ENCODE results near the gene RBM18.

RBM18 gene

GRCh38 chr9:122268041-122268814 lies 3.6 kb upstream of the RBM18 start:
- no peaks in the 10 kb centered on the region for H3K27me3 Mint-ChIP-seq

GRCh38 chr9:122265149-122265915 lies 692 bp upstream of the RBM18 start:
- H3K4me3 Mint-ChIP-seq: peak overlapping the region; percentile 98
- no peaks in the 10 kb centered on the region for H3K27me3 Mint-ChIP-seq
- peaks cover 44% of the 10 kb centered on the region for H3K4me1 Mint-ChIP-seq
- peak; percentile 74 for ATAC-seq
- H3K27ac Mint-ChIP-seq: peak overlapping the region; percentile 99
- H3K9me3 Mint-ChIP-seq: no peaks in the 10 kb centered on the region
- H3K36me3 Mint-ChIP-seq: peaks cover 18% of the 10 kb centered on the region

More at GRCh38 chr9:122268041-122268814, 3.6 kb upstream of the RBM18 start:
- ATAC-seq: no peak
- Mint-ChIP-seq H3K36me3 (peaks cover 18% of the 10 kb centered on the region), H3K9me3 (no peaks in the 10 kb centered on the region), H3K4me1 (peaks cover 41% of the 10 kb centered on the region), H3K4me3 (no peak overlapping the region), H3K27ac (no peak overlapping the region)

- H3K27ac Mint-ChIP-seq: peak overlapping the region; percentile 99
- H3K27me3 Mint-ChIP-seq: no peaks in the 10 kb centered on the region
- H3K36me3 Mint-ChIP-seq: peaks cover 30% of the 10 kb centered on the region
- ATAC-seq: no peak
- H3K9me3 Mint-ChIP-seq: no peaks in the 10 kb centered on the region
- peaks cover 44% of the 10 kb centered on the region for H3K4me1 Mint-ChIP-seq
- H3K4me3 Mint-ChIP-seq: peak overlapping the region; percentile 98
These were observed 816 bp downstream of the RBM18 start for GRCh38 chr9:122263699-122264349.

GRCh38 chr9:122262073-122262472 lies 2.6 kb downstream of the RBM18 start:
- no peak for ATAC-seq
- Mint-ChIP-seq H3K36me3 (peaks cover 40% of the 10 kb centered on the region), H3K4me3 (no peak overlapping the region), H3K27me3 (no peaks in the 10 kb centered on the region), H3K4me1 (peaks cover 44% of the 10 kb centered on the region), H3K9me3 (no peaks in the 10 kb centered on the region), H3K27ac (no peak overlapping the region)

GRCh38 chr9:122261469-122261881 lies 3.2 kb downstream of the RBM18 start:
- Mint-ChIP-seq H3K27ac (no peak overlapping the region), H3K36me3 (peaks cover 40% of the 10 kb centered on the region), H3K4me3 (no peak overlapping the region), H3K27me3 (no peaks in the 10 kb centered on the region), H3K4me1 (peaks cover 43% of the 10 kb centered on the region), H3K9me3 (no peaks in the 10 kb centered on the region)
- ATAC-seq: no peak

DNA sequence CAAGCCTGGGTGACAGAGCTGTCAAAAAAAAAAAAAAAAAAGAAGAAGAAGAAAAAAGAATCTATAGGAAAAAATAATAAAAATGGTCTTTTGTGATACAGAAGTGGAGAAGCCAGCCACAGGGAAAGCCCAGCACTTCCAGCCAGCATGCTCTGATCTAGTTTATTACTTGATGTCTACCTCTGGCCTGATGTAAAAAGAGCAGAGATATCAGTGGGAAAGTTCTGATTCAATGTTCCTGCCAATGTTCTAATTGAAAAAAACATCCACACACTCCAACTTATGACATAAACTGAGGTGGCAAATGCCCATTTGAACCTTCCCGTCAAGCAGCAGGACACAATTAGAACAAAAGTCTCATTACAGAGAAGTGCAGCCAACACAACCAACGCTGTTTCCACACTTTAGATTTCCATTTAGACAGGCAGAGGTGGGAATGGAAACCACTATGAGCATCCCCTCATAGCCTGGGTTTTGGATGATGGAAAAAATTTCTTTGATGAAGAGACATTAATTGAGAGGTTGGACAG lies 5.7 kb downstream of the RBM18 start:
- Mint-ChIP-seq H3K4me3 (no peak overlapping the region), H3K27ac (no peak overlapping the region), H3K9me3 (no peaks in the 10 kb centered on the region), H3K36me3 (peaks cover 52% of the 10 kb centered on the region), H3K27me3 (no peaks in the 10 kb centered on the region), H3K4me1 (peaks cover 29% of the 10 kb centered on the region)
- ATAC-seq: no peak

GRCh38 chr9:122256206-122256605 lies 8.4 kb downstream of the RBM18 start:
- Mint-ChIP-seq H3K27ac (no peak overlapping the region), H3K36me3 (peaks cover 70% of the 10 kb centered on the region), H3K4me1 (peaks cover 1% of the 10 kb centered on the region), H3K9me3 (no peaks in the 10 kb centered on the region), H3K4me3 (no peak overlapping the region), H3K27me3 (no peaks in the 10 kb centered on the region)
- ATAC-seq: no peak

GRCh38 chr9:122254761-122255160 lies 9.9 kb downstream of the RBM18 start:
- ATAC-seq: no peak
- peaks cover 68% of the 10 kb centered on the region for H3K36me3 Mint-ChIP-seq
- H3K4me1 Mint-ChIP-seq: no peaks in the 10 kb centered on the region
- H3K4me3 Mint-ChIP-seq: no peak overlapping the region
- no peak overlapping the region for H3K27ac Mint-ChIP-seq
- no peaks in the 10 kb centered on the region for H3K9me3 Mint-ChIP-seq
- H3K27me3 Mint-ChIP-seq: no peaks in the 10 kb centered on the region

- Mint-ChIP-seq H3K4me3 (no peak overlapping the region), H3K27ac (no peak overlapping the region), H3K9me3 (no peaks in the 10 kb centered on the region), H3K27me3 (no peaks in the 10 kb centered on the region), H3K36me3 (peaks cover 59% of the 10 kb centered on the region), H3K4me1 (no peaks in the 10 kb centered on the region)
- ATAC-seq: no peak
These were observed 11.8 kb downstream of the RBM18 start for GRCh38 chr9:122252796-122253195.

DNA sequence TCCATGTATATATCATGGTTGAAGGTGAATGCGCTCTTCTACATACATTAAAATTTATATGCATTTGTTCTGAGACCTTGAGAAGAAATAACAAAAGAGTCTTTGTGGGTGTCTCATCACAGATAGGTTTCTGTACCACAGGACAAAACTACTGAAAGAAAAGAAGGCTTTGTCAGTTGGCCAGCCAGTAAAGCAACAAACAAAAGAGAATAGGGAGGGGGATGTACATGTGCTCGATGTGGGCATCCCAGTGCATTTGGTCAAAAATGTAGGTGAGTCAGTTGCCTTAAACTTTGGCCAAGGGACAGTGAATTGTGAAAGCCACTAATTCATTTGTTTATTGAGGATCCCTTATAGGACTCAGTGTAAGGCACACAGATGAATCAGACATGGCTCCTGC lies 13.3 kb downstream of the RBM18 start:
- peaks cover 65% of the 10 kb centered on the region for H3K36me3 Mint-ChIP-seq
- H3K4me3 Mint-ChIP-seq: no peak overlapping the region

GRCh38 chr9:122248448-122248865 lies 16.2 kb downstream of the RBM18 start:
- Mint-ChIP-seq H3K4me1 (no peaks in the 10 kb centered on the region), H3K27me3 (no peaks in the 10 kb centered on the region), H3K9me3 (no peaks in the 10 kb centered on the region), H3K4me3 (no peak overlapping the region), H3K36me3 (peaks cover 69% of the 10 kb centered on the region), H3K27ac (no peak overlapping the region)
- ATAC-seq: no peak

More for the DNA sequence above, 13.3 kb downstream of the RBM18 start:
- H3K27me3 Mint-ChIP-seq: no peaks in the 10 kb centered on the region
- H3K9me3 Mint-ChIP-seq: no peaks in the 10 kb centered on the region
- ATAC-seq: no peak
- H3K27ac Mint-ChIP-seq: no peak overlapping the region
- no peaks in the 10 kb centered on the region for H3K4me1 Mint-ChIP-seq

DNA sequence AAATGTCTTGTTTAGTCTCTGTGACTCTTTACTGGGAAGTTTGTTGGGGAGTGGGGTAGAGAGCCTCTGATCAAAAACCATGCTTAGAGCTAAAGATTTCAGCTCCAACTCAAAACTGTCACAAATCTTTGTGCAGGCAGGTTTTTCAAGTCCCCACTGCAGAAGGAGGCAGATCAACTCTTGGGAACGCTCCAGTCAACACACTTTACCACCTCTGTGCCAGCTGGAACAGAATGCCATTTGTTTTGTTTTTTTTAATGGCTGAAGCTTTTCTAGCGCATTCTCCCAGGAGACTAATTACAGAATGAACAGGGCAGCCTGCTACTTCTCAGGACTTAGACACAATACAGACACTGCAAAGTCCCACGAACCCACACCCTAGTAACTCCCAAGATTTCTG lies 18.0 kb downstream of the RBM18 start:
- no peak overlapping the region for H3K4me3 Mint-ChIP-seq
- peaks cover 62% of the 10 kb centered on the region for H3K36me3 Mint-ChIP-seq
- no peaks in the 10 kb centered on the region for H3K4me1 Mint-ChIP-seq
- ATAC-seq: no peak
- no peaks in the 10 kb centered on the region for H3K27me3 Mint-ChIP-seq
- H3K27ac Mint-ChIP-seq: no peak overlapping the region
- H3K9me3 Mint-ChIP-seq: no peaks in the 10 kb centered on the region

DNA sequence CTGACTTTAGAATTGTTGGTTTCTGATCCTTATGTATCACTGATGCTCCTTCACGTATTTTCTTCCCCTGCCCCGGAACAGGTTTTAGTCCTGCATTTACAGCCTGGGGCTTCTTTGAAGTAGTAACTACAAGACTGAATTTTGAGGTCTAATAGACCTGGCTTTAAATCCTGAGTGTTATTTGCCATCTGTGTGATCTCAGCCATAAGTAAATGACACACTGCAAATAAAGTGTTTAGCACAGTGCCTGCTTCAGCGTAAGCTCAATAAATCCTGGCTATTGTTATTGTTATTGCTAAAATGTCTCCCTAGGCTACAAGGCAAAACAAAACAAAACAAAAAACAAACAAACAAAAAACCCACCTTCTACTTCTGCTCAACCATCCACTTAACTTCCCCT lies 20.3 kb downstream of the RBM18 start:
- Mint-ChIP-seq H3K27ac (no peak overlapping the region), H3K4me3 (no peak overlapping the region), H3K27me3 (no peaks in the 10 kb centered on the region), H3K4me1 (no peaks in the 10 kb centered on the region), H3K9me3 (no peaks in the 10 kb centered on the region), H3K36me3 (peaks cover 60% of the 10 kb centered on the region)
- ATAC-seq: no peak

GRCh38 chr9:122239722-122240121 lies 24.9 kb downstream of the RBM18 start:
- no peak overlapping the region for H3K27ac Mint-ChIP-seq
- no peaks in the 10 kb centered on the region for H3K9me3 Mint-ChIP-seq
- peaks cover 43% of the 10 kb centered on the region for H3K36me3 Mint-ChIP-seq
- no peak for ATAC-seq
- H3K4me1 Mint-ChIP-seq: no peaks in the 10 kb centered on the region
- H3K27me3 Mint-ChIP-seq: no peaks in the 10 kb centered on the region
- no peak overlapping the region for H3K4me3 Mint-ChIP-seq

- H3K36me3 Mint-ChIP-seq: peaks cover 23% of the 10 kb centered on the region
- H3K4me3 Mint-ChIP-seq: no peak overlapping the region
- H3K27ac Mint-ChIP-seq: no peak overlapping the region
- no peak for ATAC-seq
- no peaks in the 10 kb centered on the region for H3K4me1 Mint-ChIP-seq
- H3K9me3 Mint-ChIP-seq: no peaks in the 10 kb centered on the region
- no peaks in the 10 kb centered on the region for H3K27me3 Mint-ChIP-seq
These were observed 28.0 kb downstream of the RBM18 start for GRCh38 chr9:122236681-122237080.
